T-helper 2 cell treated with Interferon-gamma antibody and Interleukin-4, amounts not matched to agents 5 μg/mL and 100 μg/mL, for 36 hours (primary cell): ENCODE results near the gene POLR3H.

Experiments
- DNase-seq: peaks from one replicate; pipeline ENCODE4 v3.0.0; 2021; ENCODE audit warnings: low spot score
- H3K27ac Mint-ChIP-seq: one replicate; pipeline ENCODE4 v1.8.0; 2021; ENCODE audit warnings: mild to moderate bottlenecking, mixed read lengths
- H3K27me3 Mint-ChIP-seq: one replicate; pipeline ENCODE4 v1.8.0; 2021; ENCODE audit warnings: low read depth, mixed read lengths
- H3K36me3 Mint-ChIP-seq: one replicate; pipeline ENCODE4 v1.8.0; 2021; ENCODE audit warnings: low read depth, mixed read lengths
- H3K4me1 Mint-ChIP-seq: one replicate; pipeline ENCODE4 v1.8.0; 2021; ENCODE audit warnings: low read depth, mixed read lengths
- H3K4me3 Mint-ChIP-seq: one replicate; pipeline ENCODE4 v1.8.0; 2022; ENCODE audit warnings: mild to moderate bottlenecking, moderate library complexity, mixed read lengths
- H3K9me3 Mint-ChIP-seq: one replicate; pipeline ENCODE4 v1.8.0; 2021; ENCODE audit warnings: mixed read lengths

The POLR3H gene

GRCh38 chr22:41557401-41558240, 13.4 kb upstream of the POLR3H start:
- Mint-ChIP-seq H3K4me1 (no peaks in the 10 kb centered on the region), H3K27me3 (peaks cover 36% of the 10 kb centered on the region), H3K36me3 (no peaks in the 10 kb centered on the region), H3K9me3 (no peaks in the 10 kb centered on the region), H3K27ac (no peak overlapping the region), H3K4me3 (no peak overlapping the region)
- peak; percentile 12 for DNase-seq

GRCh38 chr22:41556561-41556960, 12.3 kb upstream of the POLR3H start:
- H3K4me1 Mint-ChIP-seq = no peaks in the 10 kb centered on the region
- no peak for DNase-seq
- H3K36me3 Mint-ChIP-seq = no peaks in the 10 kb centered on the region
- H3K27ac Mint-ChIP-seq = no peak overlapping the region
- peaks cover 28% of the 10 kb centered on the region for H3K27me3 Mint-ChIP-seq
- no peaks in the 10 kb centered on the region for H3K9me3 Mint-ChIP-seq
- no peak overlapping the region for H3K4me3 Mint-ChIP-seq

- H3K9me3 Mint-ChIP-seq = no peaks in the 10 kb centered on the region
Observed at GRCh38 chr22:41555325-41555982, 11.2 kb upstream of the POLR3H start.

GRCh38 chr22:41551877-41552582, 7.8 kb upstream of the POLR3H start:
- no peaks in the 10 kb centered on the region for H3K4me1 Mint-ChIP-seq

More at GRCh38 chr22:41555325-41555982, 11.2 kb upstream of the POLR3H start:
- no peak for DNase-seq
- Mint-ChIP-seq H3K27me3 (peaks cover 20% of the 10 kb centered on the region), H3K4me1 (no peaks in the 10 kb centered on the region), H3K4me3 (no peak overlapping the region), H3K36me3 (no peaks in the 10 kb centered on the region), H3K27ac (no peak overlapping the region)

GRCh38 chr22:41550952-41551491, 6.8 kb upstream of the POLR3H start:
- DNase-seq = no peak
- peaks cover 6% of the 10 kb centered on the region for H3K27me3 Mint-ChIP-seq
- no peaks in the 10 kb centered on the region for H3K4me1 Mint-ChIP-seq
- no peak overlapping the region for H3K27ac Mint-ChIP-seq
- no peaks in the 10 kb centered on the region for H3K36me3 Mint-ChIP-seq
- H3K4me3 Mint-ChIP-seq = no peak overlapping the region
- no peaks in the 10 kb centered on the region for H3K9me3 Mint-ChIP-seq

More at GRCh38 chr22:41551877-41552582, 7.8 kb upstream of the POLR3H start:
- Mint-ChIP-seq H3K27ac (no peak overlapping the region), H3K27me3 (peaks cover 9% of the 10 kb centered on the region), H3K9me3 (no peaks in the 10 kb centered on the region), H3K36me3 (no peaks in the 10 kb centered on the region), H3K4me3 (no peak overlapping the region)
- no peak for DNase-seq

GRCh38 chr22:41548830-41549211, 4.6 kb upstream of the POLR3H start:
- H3K36me3 Mint-ChIP-seq = no peaks in the 10 kb centered on the region
- peaks cover 7% of the 10 kb centered on the region for H3K4me1 Mint-ChIP-seq
- H3K27me3 Mint-ChIP-seq = peaks cover 8% of the 10 kb centered on the region

GRCh38 chr22:41544671-41545476, 604 bp upstream of the POLR3H start:
- Mint-ChIP-seq H3K9me3 (no peaks in the 10 kb centered on the region), H3K27ac (peak overlapping the region; percentile 82), H3K27me3 (peaks cover 2% of the 10 kb centered on the region), H3K4me3 (peak overlapping the region; percentile 92), H3K36me3 (peaks cover 2% of the 10 kb centered on the region), H3K4me1 (peaks cover 24% of the 10 kb centered on the region)
- DNase-seq = no peak

More at GRCh38 chr22:41548830-41549211, 4.6 kb upstream of the POLR3H start:
- H3K27ac Mint-ChIP-seq = no peak overlapping the region
- DNase-seq = no peak
- no peaks in the 10 kb centered on the region for H3K9me3 Mint-ChIP-seq
- H3K4me3 Mint-ChIP-seq = no peak overlapping the region

GRCh38 chr22:41542224-41542623, 2.0 kb downstream of the POLR3H start:
- H3K27ac Mint-ChIP-seq = peak overlapping the region; percentile 85
- H3K27me3 Mint-ChIP-seq = peaks cover 2% of the 10 kb centered on the region
- no peaks in the 10 kb centered on the region for H3K9me3 Mint-ChIP-seq
- peak overlapping the region; percentile 92 for H3K4me3 Mint-ChIP-seq
- DNase-seq = no peak
- peaks cover 8% of the 10 kb centered on the region for H3K36me3 Mint-ChIP-seq
- H3K4me1 Mint-ChIP-seq = peaks cover 24% of the 10 kb centered on the region

GRCh38 chr22:41541484-41541883, 2.8 kb downstream of the POLR3H start:
- Mint-ChIP-seq H3K4me3 (peak overlapping the region; percentile 1), H3K27me3 (peaks cover 2% of the 10 kb centered on the region), H3K27ac (no peak overlapping the region), H3K9me3 (no peaks in the 10 kb centered on the region), H3K4me1 (peaks cover 24% of the 10 kb centered on the region), H3K36me3 (peaks cover 8% of the 10 kb centered on the region)
- DNase-seq = no peak

GRCh38 chr22:41540365-41540764, 3.9 kb downstream of the POLR3H start:
- Mint-ChIP-seq H3K4me1 (peaks cover 24% of the 10 kb centered on the region), H3K27me3 (peaks cover 2% of the 10 kb centered on the region), H3K4me3 (no peak overlapping the region), H3K36me3 (peaks cover 8% of the 10 kb centered on the region), H3K27ac (no peak overlapping the region), H3K9me3 (no peaks in the 10 kb centered on the region)
- DNase-seq = no peak

- no peak for DNase-seq
- Mint-ChIP-seq H3K4me3 (no peak overlapping the region), H3K4me1 (peaks cover 22% of the 10 kb centered on the region), H3K36me3 (peaks cover 8% of the 10 kb centered on the region), H3K27ac (no peak overlapping the region), H3K9me3 (no peaks in the 10 kb centered on the region), H3K27me3 (peaks cover 2% of the 10 kb centered on the region)
Observed at GRCh38 chr22:41540006-41540315, 4.3 kb downstream of the POLR3H start.

GRCh38 chr22:41539146-41540005, 4.9 kb downstream of the POLR3H start:
- H3K4me1 Mint-ChIP-seq = peaks cover 17% of the 10 kb centered on the region
- no peaks in the 10 kb centered on the region for H3K27me3 Mint-ChIP-seq
- no peak overlapping the region for H3K4me3 Mint-ChIP-seq
- no peak overlapping the region for H3K27ac Mint-ChIP-seq
- DNase-seq = no peak
- peaks cover 8% of the 10 kb centered on the region for H3K36me3 Mint-ChIP-seq
- no peaks in the 10 kb centered on the region for H3K9me3 Mint-ChIP-seq
